Spinal cord (tissue), 10 donors: ENCODE data around the gene MYOCD. TPM values are rescaled to one million over a fixed set of nuclear protein-coding genes. Genes with fewer than 3 reads are reported as not detected.

Experiments used
- DNase-seq, 6 donors: peaks; one replicate each; pipeline versions ENCODE4 v3.0.0 to v3.0.0-alpha.2; 2013 to 2015; ENCODE audit warnings: low spot score in 6 of 6, low read depth in 4 of 6
- H3K27ac ChIP-seq: one replicate; pipeline ENCODE4 v1.5.1; 2013; ENCODE audit warnings: low read depth, low read length, control low read depth
- H3K27me3 ChIP-seq: one replicate; pipeline ENCODE4 v1.6.1; 2013; ENCODE audit warnings: low read length; ENCODE audit not compliant: control insufficient read depth, insufficient read depth
- H3K36me3 ChIP-seq: one replicate; pipeline ENCODE4 v1.6.1; 2013; ENCODE audit warnings: low read length; ENCODE audit not compliant: control insufficient read depth, insufficient read depth
- H3K4me1 ChIP-seq: one replicate; pipeline ENCODE4 v1.6.1; 2013; ENCODE audit warnings: low read length; ENCODE audit not compliant: control insufficient read depth, insufficient read depth
- H3K4me3 ChIP-seq: one replicate; pipeline ENCODE4 v1.5.1; 2013; ENCODE audit warnings: low read depth, low read length, control low read depth
- H3K9me3 ChIP-seq: one replicate; pipeline ENCODE4 v1.6.1; 2013; ENCODE audit warnings: low read length; ENCODE audit not compliant: control insufficient read depth, insufficient read depth
- WGBS: methylation state at CpG from one replicate; pipeline ENCODE4 v1.1.5; 2013; ENCODE audit warnings: missing lambda C conversion rate; ENCODE audit not compliant: insufficient coverage; 5-methylcytosine and 5-hydroxymethylcytosine counted together
- polyA plus RNA-seq, 2 donors: library from polyadenylated mRNA; unstranded; fragments of 120-200 nt; gene quantifications; one replicate each; pipeline ENCODE4 v1.2.1, GENCODE V29; 2013; ENCODE audit not compliant: insufficient read length in 2 of 2
- total RNA-seq, 2 donors: library from RNA; depleted of rRNA in 1 of 2; stranded (reverse); fragments of 120-200 nt in 1 of 2; fragments of >200 nt in 1 of 2; gene quantifications; one replicate each; pipeline versions ENCODE4 v1.2.3 to v1.2.4, GENCODE V29; 2013 to 2014
- donor health status: healthy.

The MYOCD gene
- total and polyA plus RNA-seq, 4 donors, result 0.20 to 0.94 (median 0.31) TPM

DNA sequence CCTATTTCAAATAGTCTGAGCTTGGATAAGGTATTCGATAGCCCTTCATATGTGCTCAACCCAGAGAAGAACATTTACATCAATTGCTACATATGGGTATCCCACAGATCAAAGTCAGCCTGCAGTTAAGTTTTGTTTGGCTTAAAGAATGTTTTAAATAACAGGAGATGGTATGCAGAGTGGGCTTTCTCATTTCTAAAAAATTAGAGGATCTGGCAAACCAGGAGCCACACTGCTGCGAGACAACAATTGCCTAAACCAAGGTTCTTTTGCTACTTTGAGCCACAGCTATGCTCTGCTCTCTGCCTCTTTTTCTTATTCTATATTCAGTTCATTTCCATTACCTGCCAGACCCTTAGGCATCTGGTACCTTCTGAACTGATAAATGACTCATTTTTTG, 93.4 kb downstream of the MYOCD start:
- Histone ChIP-seq H3K36me3 (no peaks in the 10 kb centered on the region), H3K27me3 (no peaks in the 10 kb centered on the region), H3K4me3 (no peak overlapping the region), H3K27ac (no peak overlapping the region), H3K4me1 (no peaks in the 10 kb centered on the region), H3K9me3 (no peaks in the 10 kb centered on the region)
- DNase-seq, result no peak
- 80% methylated on average over 1 of the region's 2 CpGs for WGBS

DNA sequence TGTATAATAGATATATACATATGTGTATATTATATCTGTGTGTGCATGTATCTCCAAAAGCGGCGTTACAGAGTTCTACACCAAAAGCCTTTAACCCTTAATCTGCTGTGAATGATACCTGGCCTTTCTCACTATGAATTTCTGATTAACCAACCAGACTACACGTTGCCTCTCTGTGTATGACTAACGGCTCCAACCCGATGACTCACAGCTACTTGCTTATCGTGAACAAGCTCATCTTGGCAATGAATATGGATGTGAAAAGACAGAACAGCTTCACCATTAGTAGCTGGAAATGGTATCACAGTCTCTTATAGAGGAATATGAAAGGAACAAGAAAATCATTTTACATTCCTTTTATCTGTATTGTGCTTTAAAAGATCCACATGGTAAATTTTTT, 99.9 kb downstream of the MYOCD start:
- H3K4me3 ChIP-seq, result no peak overlapping the region
- H3K27ac ChIP-seq, result no peak overlapping the region
- no peaks in the 10 kb centered on the region for H3K4me1 ChIP-seq
- H3K27me3 ChIP-seq, result no peaks in the 10 kb centered on the region
- DNase-seq, result peak in 2 of 6 donors; percentile 12 to 27
- H3K9me3 ChIP-seq, result no peaks in the 10 kb centered on the region
- WGBS, result no CpG with 5 or more reads among the region's 6 CpGs
- no peaks in the 10 kb centered on the region for H3K36me3 ChIP-seq

DNA sequence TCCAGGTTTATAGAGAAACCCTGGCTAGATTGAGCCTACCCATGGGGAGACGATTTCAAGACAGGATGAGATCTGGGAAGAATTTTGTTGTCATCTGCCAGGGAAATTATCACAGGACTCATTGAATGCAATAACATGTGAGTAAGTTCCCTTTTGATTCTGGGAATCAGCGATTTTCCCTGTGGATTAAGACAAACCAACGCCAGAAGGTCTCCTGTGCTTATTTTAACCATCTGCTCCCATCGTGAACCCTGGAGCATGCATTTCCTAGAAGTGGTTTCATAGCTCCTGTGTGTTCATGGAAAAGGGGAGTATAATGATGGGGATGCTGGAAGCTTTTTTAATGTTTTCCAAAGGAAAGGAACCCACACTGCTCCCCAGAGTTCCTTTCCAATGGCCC, 102.6 kb downstream of the MYOCD start:
- WGBS, result 71% methylated on average over 1 of the region's 4 CpGs
- DNase-seq, result peak in 1 of 6 donors; percentile 31
- H3K27ac ChIP-seq, result no peak overlapping the region
- no peaks in the 10 kb centered on the region for H3K9me3 ChIP-seq
- H3K27me3 ChIP-seq, result no peaks in the 10 kb centered on the region
- no peaks in the 10 kb centered on the region for H3K4me1 ChIP-seq
- H3K36me3 ChIP-seq, result no peaks in the 10 kb centered on the region
- no peak overlapping the region for H3K4me3 ChIP-seq

DNA sequence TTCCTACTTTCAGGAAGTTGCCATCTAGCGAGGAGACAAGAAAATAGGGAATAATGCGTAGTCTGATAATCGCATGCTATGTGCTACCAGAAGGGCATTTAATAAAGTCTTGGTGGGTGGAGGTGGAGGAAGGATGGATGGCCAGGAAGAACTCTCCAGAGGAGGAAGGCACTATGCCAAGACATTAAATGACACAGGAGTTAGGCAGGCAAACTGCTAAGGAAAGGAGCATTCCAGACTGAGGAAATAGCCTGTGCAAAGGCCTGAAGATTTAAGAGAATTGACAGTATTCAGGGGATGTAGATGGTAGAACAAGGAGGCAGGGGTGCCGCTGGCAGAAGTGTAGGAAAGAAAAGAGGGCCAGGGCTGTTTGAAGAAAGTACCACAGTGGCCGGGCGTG, 104.3 kb downstream of the MYOCD start:
- Histone ChIP-seq H3K9me3 (no peaks in the 10 kb centered on the region), H3K4me3 (no peak overlapping the region), H3K4me1 (no peaks in the 10 kb centered on the region), H3K27ac (no peak overlapping the region), H3K27me3 (no peaks in the 10 kb centered on the region), H3K36me3 (no peaks in the 10 kb centered on the region)
- no peak for DNase-seq
- 97% methylated on average over 6 of the region's 6 CpGs for WGBS

DNA sequence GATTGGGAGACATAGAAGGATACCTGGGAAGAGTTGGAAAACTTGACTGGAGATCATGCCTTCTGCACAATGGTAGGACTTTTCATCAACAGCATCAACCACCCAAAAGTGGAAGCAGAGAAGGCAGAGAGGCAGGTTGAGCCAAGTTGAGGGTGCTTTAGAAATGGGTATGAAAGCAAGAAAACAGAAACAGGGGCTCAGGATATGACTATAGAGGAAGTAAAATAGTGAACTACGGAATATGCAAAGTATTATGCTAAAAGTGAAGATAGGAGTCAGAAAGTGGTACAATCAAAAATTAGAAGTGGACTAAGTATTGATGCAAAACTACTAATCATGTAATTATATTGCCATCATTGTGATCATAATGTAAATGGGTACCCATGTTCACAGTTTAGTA, 107.5 kb downstream of the MYOCD start:
- Histone ChIP-seq H3K27me3 (no peaks in the 10 kb centered on the region), H3K9me3 (no peaks in the 10 kb centered on the region), H3K4me3 (no peak overlapping the region), H3K36me3 (no peaks in the 10 kb centered on the region), H3K4me1 (no peaks in the 10 kb centered on the region), H3K27ac (no peak overlapping the region)
- WGBS, result no CpG with 5 or more reads among the region's 1 CpG
- DNase-seq, result no peak

DNA sequence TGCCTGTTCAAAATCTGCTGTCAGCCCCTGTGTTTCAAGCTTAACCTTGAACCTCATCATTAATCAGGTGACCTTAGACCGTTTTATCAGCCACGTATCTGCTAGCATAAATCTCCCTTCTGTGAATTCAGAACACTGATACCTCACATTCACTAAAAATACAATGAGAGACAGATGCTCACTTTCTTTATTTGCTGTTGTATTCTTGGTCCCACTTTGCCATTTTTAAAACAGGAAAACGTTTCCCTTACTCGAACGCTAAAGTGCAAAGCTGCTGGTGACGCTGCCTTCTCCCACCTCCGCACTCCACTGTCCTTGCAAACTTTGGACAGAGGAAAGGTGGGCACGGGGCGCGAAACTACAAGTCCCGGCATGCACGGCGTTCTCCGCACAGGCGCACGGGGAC, 123.4 kb downstream of the MYOCD start:
- H3K36me3 ChIP-seq, result no peaks in the 10 kb centered on the region
- H3K9me3 ChIP-seq, result no peaks in the 10 kb centered on the region
- DNase-seq, result peak in 2 of 6 donors; percentile 49 to 56
- H3K4me3 ChIP-seq, result peak overlapping the region; percentile 45
- peaks cover 7% of the 10 kb centered on the region for H3K4me1 ChIP-seq
- peaks cover 16% of the 10 kb centered on the region for H3K27me3 ChIP-seq
- 0% methylated on average over 16 of the region's 16 CpGs for WGBS
- no peak overlapping the region for H3K27ac ChIP-seq

DNA sequence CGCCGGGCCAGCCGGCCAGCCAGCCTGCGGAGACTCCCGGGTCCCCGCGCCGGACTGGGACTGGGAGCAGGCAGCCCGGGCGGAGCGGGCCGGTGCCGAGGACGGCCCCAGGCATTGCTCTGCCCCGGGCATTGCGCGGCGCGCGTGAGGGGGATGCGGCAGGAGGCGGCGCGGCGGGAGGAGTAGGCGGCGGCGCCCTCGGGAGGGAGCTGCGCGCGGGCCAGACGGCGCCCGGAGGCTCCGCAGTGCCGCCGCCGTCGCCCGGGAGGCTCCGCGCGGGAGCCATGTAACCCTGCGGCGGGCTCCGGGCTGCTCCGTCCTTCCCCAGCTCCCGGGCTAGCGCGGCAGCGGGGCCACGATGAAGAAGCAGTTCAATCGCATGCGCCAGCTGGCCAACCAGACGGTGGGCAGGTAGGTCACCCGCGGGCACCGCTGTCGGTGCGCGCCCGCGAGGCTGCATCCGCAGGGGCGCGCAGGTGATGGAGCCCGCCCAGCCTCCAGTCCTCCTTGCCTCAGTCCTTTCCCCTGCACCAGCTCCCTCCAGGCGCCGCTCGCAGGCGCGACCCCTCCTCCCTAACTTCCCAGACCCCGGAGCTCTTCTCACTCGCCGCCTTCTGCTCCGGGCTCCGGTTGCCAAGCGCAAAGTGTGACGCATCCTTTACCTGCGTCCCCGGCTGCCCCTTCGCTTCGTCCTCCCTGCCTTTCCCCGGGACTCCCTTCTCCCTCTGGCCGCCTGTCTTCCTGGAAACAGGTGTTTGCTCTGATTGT, 124.0 kb downstream of the MYOCD start, which contains the start of gene ARHGAP44:
Gene ARHGAP44 (plus strand): TSS at position 18 of the 768 bp plus-strand sequence. CDS start 341 bp downstream, at position 359.
- DNase-seq, result peak in 5 of 6 donors; percentile 17 to 90 (median 54)
- peak within 1 kb of the TSS; percentile 45 for H3K4me3 ChIP-seq
- no peaks in the 10 kb centered on the region for H3K9me3 ChIP-seq
- peaks cover 7% of the 10 kb centered on the region for H3K4me1 ChIP-seq
- H3K36me3 ChIP-seq, result no peaks in the 10 kb centered on the region
- under 1% methylated on average over 86 of the region's 86 CpGs for WGBS
- peaks cover 16% of the 10 kb centered on the region for H3K27me3 ChIP-seq
- H3K27ac ChIP-seq, result no peak within 1 kb of the TSS

DNA sequence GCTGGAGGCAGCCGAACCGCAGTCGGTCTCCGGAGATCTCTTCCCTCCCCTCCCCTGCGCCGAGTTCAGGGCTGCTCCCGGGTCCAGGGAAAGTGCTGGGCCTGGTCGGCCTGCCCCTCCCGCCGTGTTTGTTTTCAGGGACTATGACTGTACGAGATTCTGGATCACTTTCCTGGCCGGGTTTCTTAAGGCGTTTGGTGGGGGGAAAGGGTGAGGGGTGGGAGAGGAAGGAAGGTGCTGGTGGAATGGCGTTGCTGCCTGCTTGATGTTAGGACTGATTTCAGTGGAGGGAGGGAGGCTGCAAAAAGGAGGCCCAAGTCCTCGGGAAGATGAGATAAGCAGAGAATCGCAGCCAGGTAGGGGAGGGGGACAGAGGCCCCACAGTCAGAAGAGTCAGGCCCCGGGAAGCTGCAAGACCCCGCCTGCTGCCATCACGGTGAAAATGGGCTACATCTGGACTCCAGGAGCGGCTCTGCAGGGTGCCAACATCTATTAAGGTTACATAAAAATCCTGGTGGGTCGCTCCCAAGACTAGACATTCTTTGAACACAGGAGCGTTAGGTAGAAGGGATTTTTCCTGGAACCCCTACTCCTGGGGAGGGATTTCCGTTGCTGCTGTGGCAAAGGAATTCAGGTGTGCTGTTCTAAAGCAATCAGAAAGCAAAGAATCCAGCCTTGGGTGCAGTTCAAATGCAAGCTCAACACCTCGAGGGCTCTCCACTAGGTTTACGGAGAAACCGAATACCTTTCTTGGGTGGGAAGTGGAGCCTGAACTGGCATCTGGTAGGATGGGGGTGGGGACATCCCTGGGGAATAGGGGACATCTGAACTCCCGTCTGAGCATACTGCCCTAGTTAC, 124.8 kb downstream of the MYOCD start:
- peak in 3 of 6 donors; percentile 10 to 67 (median 37) for DNase-seq
- H3K27ac ChIP-seq, result no peak overlapping the region
- peak overlapping the region; percentile 45 for H3K4me3 ChIP-seq
- no peaks in the 10 kb centered on the region for H3K36me3 ChIP-seq
- H3K27me3 ChIP-seq, result peaks cover 15% of the 10 kb centered on the region
- H3K9me3 ChIP-seq, result no peaks in the 10 kb centered on the region
- H3K4me1 ChIP-seq, result peaks cover 12% of the 10 kb centered on the region
- 14% methylated on average over 20 of the region's 27 CpGs for WGBS

DNA sequence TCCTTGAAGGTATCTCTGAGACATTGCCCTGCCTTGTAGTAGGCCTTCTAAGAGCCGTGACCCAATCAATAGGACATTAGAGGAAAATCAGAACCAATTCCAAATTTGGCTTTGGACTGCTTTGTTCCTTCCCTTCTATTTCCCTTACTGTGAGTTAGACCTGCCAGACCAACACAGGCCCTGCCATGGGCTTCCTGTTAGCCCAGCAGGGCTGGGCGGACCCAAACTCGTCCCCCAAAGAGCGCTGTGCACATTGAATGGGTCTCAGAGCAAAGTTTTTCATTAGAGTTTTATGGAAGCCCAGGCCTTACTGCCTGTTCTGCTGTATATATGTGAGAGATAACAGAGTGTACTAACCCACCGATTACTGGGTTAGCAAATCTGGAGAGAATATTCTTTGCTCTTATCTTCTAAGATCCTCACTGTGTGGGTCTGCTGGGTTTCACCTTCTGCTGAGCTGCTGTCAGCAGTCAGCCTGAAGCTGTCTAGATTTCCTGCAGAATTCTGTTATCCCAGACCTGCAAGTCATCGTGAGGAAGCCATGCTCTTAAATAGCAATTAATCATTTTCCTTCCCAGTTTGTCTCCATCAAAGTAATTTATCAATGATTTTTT, 129.3 kb downstream of the MYOCD start:
- Histone ChIP-seq H3K4me1 (peaks cover 10% of the 10 kb centered on the region), H3K36me3 (no peaks in the 10 kb centered on the region), H3K27ac (no peak overlapping the region), H3K9me3 (peaks cover 4% of the 10 kb centered on the region), H3K4me3 (no peak overlapping the region), H3K27me3 (peaks cover 5% of the 10 kb centered on the region)
- no peak for DNase-seq
- 88% methylated on average over 4 of the region's 6 CpGs for WGBS
